B cell (primary cell): ENCODE measurements around the gene POLR1E. TPM values are rescaled to one million over a fixed set of nuclear protein-coding genes. Genes with fewer than 3 reads are reported as not detected.

Source experiments
- ATAC-seq: fragments of 200-7000 bp; cut with Tn5 transposase; one replicate; pipeline ENCODE4 v1.10.0; 2021; ENCODE audit warnings: low read depth, mild to moderate bottlenecking, moderate number of reproducible peaks, moderate library complexity
- CTCF ChIA-PET: fragments of 350-600 bp; sonication (Branson Sonifier 250); formaldehyde crosslinking; loops from one replicate; lab custom pipeline; 2021; ENCODE audit warnings: antibody characterized with exemption, inconsistent platforms; lab: Charles Lee
- POLR2A ChIA-PET: fragments of 350-600 bp; sonication (Branson Sonifier 250); formaldehyde crosslinking; loops from one replicate; lab custom pipeline; 2021; ENCODE audit warnings: antibody characterized with exemption; lab: Charles Lee
- DNase-seq: peaks from one replicate; pipeline ENCODE4 v3.0.0; 2013
- H2AFZ ChIP-seq: 2 replicates; pipeline ENCODE4 v1.6.1; 2012; ENCODE audit warnings: mild to moderate bottlenecking, low read depth, low read length; ENCODE audit not compliant: insufficient read depth, poor library complexity, severe bottlenecking
- H3K27ac ChIP-seq, 2 donors: 1 replicate in 1 of 2; 2 replicates in 1 of 2; pipeline ENCODE4 v1.5.1; 2012 to 2013; ENCODE audit warnings: low read length in 2 of 2, mild to moderate bottlenecking in 2 of 2, moderate library complexity in 1 of 2
- H3K27me3 ChIP-seq, 4 experiments: fragments of 200-600 bp in 1 of 4; sonication (generic) in 1 of 4; replicated peaks in 1 of 4; 1 replicate in 2 of 4; 2 replicates in 2 of 4; pipeline versions ENCODE4 v1.6.1 to v1.7.0; 2013 to 2016; ENCODE audit warnings: low read length in 3 of 4, mild to moderate bottlenecking in 2 of 4, mixed read lengths in 1 of 4, moderate library complexity in 1 of 4; ENCODE audit not compliant: insufficient read depth in 4 of 4, control insufficient read depth in 3 of 4; ENCODE audit errors: control extremely low read depth in 1 of 4
- H3K36me3 ChIP-seq, 2 experiments: replicated peaks in 1 of 2; 1 replicate in 1 of 2; 2 replicates in 1 of 2; pipeline versions ENCODE4 v1.6.1 to v1.7.1; 2013; ENCODE audit warnings: low read length in 1 of 2; ENCODE audit not compliant: insufficient read depth in 2 of 2, control insufficient read depth in 1 of 2; ENCODE audit errors: control extremely low read depth in 1 of 2, extremely low read depth in 1 of 2
- H3K4me1 ChIP-seq, 2 donors: fragments of 200-600 bp in 1 of 2; sonication (generic) in 1 of 2; 1 replicate in 1 of 2; 2 replicates in 1 of 2; pipeline versions ENCODE4 v1.5.1 to v1.6.1; 2013 to 2017; ENCODE audit warnings: low read length in 2 of 2; ENCODE audit not compliant: control insufficient read depth in 2 of 2, insufficient read depth in 2 of 2
- H3K4me2 ChIP-seq: replicated peaks from 2 replicates; pipeline ENCODE3; 2012; ENCODE audit warnings: mild to moderate bottlenecking, low read depth, low read length; ENCODE audit not compliant: poor library complexity, severe bottlenecking
- H3K4me3 ChIP-seq, 5 experiments: fragments of 200-600 bp in 1 of 5; sonication (generic) in 1 of 5; 1 replicate in 3 of 5; 2 replicates in 2 of 5; pipeline versions ENCODE4 v1.5.1 to v1.7.0; 2011 to 2016; ENCODE audit warnings: low read length in 4 of 5, mild to moderate bottlenecking in 4 of 5, low read depth in 2 of 5, control low read depth in 1 of 5, moderate library complexity in 1 of 5; ENCODE audit not compliant: insufficient read depth in 1 of 5; ENCODE audit errors: control extremely low read depth in 1 of 5, extremely low read depth in 1 of 5
- H3K79me2 ChIP-seq: fragments of 200-600 bp; sonication (generic); one replicate; pipeline ENCODE4 v1.6.0; 2016; ENCODE audit warnings: low read length; ENCODE audit not compliant: control insufficient read depth, insufficient read depth
- H3K9ac ChIP-seq: fragments of 200-600 bp; sonication (generic); 2 replicates; pipeline ENCODE4 v1.6.1; 2017; ENCODE audit warnings: mild to moderate bottlenecking, low read length, moderate library complexity
- H3K9me3 ChIP-seq, 3 donors: one replicate each; pipeline versions ENCODE4 v1.6.1 to v1.7.1; 2013; ENCODE audit warnings: low read length in 2 of 3; ENCODE audit not compliant: control insufficient read depth in 2 of 3, insufficient read depth in 1 of 3; ENCODE audit errors: control extremely low read depth in 1 of 3
- H4K20me1 ChIP-seq: 2 replicates; pipeline ENCODE4 v1.6.0; 2012; ENCODE audit warnings: mild to moderate bottlenecking, low read length; ENCODE audit not compliant: insufficient read depth, control insufficient read depth, poor library complexity, severe bottlenecking
- H3K27ac Mint-ChIP-seq: one replicate; pipeline ENCODE4 v1.8.0; 2021; ENCODE audit warnings: mixed read lengths
- H3K27me3 Mint-ChIP-seq: one replicate; pipeline ENCODE4 v1.8.0; 2021; ENCODE audit warnings: mixed read lengths
- H3K4me1 Mint-ChIP-seq: one replicate; pipeline ENCODE4 v1.8.0; 2021; ENCODE audit warnings: mixed read lengths
- H3K4me3 Mint-ChIP-seq: one replicate; pipeline ENCODE4 v1.8.0; 2021; ENCODE audit warnings: mixed read lengths
- H3K9me3 Mint-ChIP-seq: one replicate; pipeline ENCODE4 v1.8.0; 2022; ENCODE audit warnings: mixed read lengths; ENCODE audit not compliant: insufficient read depth
- EZH2 ChIP-seq: IDR thresholded peaks from 2 replicates; pipeline ENCODE4 v1.6.1; 2012; ENCODE audit warnings: borderline replicate concordance, low read depth, mild to moderate bottlenecking, moderate library complexity, low read length; ENCODE audit not compliant: insufficient read depth, poor library complexity, severe bottlenecking
- whole genome bisulfite sequencing: methylation state at CpG from one replicate; pipeline ENCODE4 v1.1.5; 2013; ENCODE audit warnings: missing lambda C conversion rate; ENCODE audit not compliant: insufficient coverage; 5-methylcytosine and 5-hydroxymethylcytosine counted together
- intact Hi-C: fragments of 100-400 bp; cut with micrococcal nuclease; formaldehyde crosslinking; loops from one replicate; pipeline ENCODE4 v1.10.0; 2022
- polyA plus RNA-seq: library from polyadenylated mRNA; depleted of rRNA; stranded (reverse); fragments of >200 nt; gene quantifications from 2 replicates; pipeline ENCODE4 v1.2.3, GENCODE V29; 2012
- total RNA-seq, 2 donors: library from RNA; stranded (reverse); fragments of 120-200 nt in 1 of 2; gene quantifications; 1 replicate in 1 of 2; 2 replicates in 1 of 2; pipeline versions ENCODE4 v1.2.3 to v1.2.4, GENCODE V29; 2013 to 2022
- TF ChIP-seq, protein P1 (sequence below): fragments of 200-600 bp; IDR thresholded peaks from one replicate; pipeline ENCODE4 v1.8.0; 2022; ENCODE audit warnings: antibody characterized with exemption, mild to moderate bottlenecking

POLR1E gene
- total and polyA plus RNA-seq, 2 donors (not counting 1 experiment from before 2014, with no cell fraction given) = 11.6 to 31.0 TPM

DNA sequence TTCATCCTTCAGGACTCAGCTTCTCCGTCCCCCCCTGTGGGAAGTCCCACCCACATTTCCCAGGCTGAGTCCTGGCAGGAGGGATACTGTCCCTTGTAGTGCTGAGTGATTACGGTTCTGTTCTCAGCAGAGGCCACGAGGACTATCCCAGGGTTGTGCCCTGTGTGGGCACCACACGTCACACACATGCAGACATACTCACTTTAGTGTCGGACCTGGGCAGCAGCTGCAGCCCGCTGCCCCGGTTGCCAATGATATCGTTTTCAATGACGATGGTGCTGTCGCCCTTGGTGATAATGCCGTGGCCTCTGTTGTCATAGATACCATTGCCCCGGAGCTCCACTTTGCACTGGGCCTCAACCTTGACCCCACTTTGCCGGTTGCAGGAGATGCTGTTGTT is 32.2 kb downstream of the POLR1E start:
- Mint-ChIP-seq H3K9me3 (no peaks in the 10 kb centered on the region), H3K4me1 (no peaks in the 10 kb centered on the region)
- intact Hi-C loops = no loop called here

DNA sequence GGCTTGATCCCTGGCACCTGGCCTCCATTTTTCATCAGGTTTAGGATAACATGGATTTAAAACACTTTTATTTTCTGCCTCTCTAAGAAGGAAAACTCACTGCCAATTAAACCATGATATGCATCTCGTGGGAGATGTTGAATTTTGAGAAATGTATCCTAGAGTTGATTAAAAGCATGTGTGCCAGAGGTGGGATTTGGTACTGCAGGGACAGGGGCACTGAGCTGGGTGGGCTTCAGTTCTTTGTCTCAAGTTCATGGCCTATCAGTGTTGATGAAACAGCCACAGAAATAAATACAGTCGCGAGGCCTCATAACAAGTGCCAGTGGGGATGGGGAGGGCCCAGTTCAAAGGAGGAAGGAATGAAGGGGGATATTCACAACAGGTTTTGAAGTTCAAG is 34.9 kb downstream of the POLR1E start:
- ATAC-seq (no peak), DNase-seq (no peak)
- no peaks in the 10 kb centered on the region for H3K9me3 Mint-ChIP-seq
- Histone ChIP-seq H3K4me3 (no peak overlapping the region), H3K9me3 (peaks cover 0 to 2% (median 0%) of the 10 kb centered on the region in 3 donors), H3K4me2 (no peak overlapping the region), H2AFZ (no peak overlapping the region), H3K9ac (no peak overlapping the region), H3K36me3 (peaks cover 0 to 45% of the 10 kb centered on the region in 2 experiments), H3K4me1 (no peaks in the 10 kb centered on the region), H4K20me1 (no peaks in the 10 kb centered on the region), H3K27me3 (no peaks in the 10 kb centered on the region), H3K79me2 (no peaks in the 10 kb centered on the region), H3K27ac (no peak overlapping the region)
- no peak overlapping the region for H3K27ac Mint-ChIP-seq
- intact Hi-C loops = no loop called here
- no peaks in the 10 kb centered on the region for H3K27me3 Mint-ChIP-seq
- no peak for TF ChIP-seq EZH2
- TF ChIP-seq, protein P1, sequence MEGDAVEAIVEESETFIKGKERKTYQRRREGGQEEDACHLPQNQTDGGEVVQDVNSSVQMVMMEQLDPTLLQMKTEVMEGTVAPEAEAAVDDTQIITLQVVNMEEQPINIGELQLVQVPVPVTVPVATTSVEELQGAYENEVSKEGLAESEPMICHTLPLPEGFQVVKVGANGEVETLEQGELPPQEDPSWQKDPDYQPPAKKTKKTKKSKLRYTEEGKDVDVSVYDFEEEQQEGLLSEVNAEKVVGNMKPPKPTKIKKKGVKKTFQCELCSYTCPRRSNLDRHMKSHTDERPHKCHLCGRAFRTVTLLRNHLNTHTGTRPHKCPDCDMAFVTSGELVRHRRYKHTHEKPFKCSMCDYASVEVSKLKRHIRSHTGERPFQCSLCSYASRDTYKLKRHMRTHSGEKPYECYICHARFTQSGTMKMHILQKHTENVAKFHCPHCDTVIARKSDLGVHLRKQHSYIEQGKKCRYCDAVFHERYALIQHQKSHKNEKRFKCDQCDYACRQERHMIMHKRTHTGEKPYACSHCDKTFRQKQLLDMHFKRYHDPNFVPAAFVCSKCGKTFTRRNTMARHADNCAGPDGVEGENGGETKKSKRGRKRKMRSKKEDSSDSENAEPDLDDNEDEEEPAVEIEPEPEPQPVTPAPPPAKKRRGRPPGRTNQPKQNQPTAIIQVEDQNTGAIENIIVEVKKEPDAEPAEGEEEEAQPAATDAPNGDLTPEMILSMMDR = no peak
- CTCF ChIA-PET = no interaction called here
- H3K4me1 Mint-ChIP-seq = no peaks in the 10 kb centered on the region
- 93% methylated on average over 3 of the region's 3 CpGs for WGBS
- no peak overlapping the region for H3K4me3 Mint-ChIP-seq
- POLR2A ChIA-PET = interaction anchor here (1.1 kb wide), 1 partner anchor 55 kb away, joined by 3 read pairs; the partner anchor contains the start of gene ZBTB5

More for the DNA sequence above, 32.2 kb downstream of the POLR1E start:
- ChIA-PET CTCF (no interaction called here), POLR2A (interaction anchor here (0.7 kb wide), 1 partner anchor 40 kb away, joined by 4 read pairs; no protein-coding TSS in a partner anchor)
- no peaks in the 10 kb centered on the region for H3K27me3 Mint-ChIP-seq
- H3K36me3 ChIP-seq = peaks cover 2 to 29% of the 10 kb centered on the region in 2 experiments
- no peak overlapping the region for H2AFZ ChIP-seq
- no peak overlapping the region for H3K4me2 ChIP-seq
- peaks cover 0 to 2% (median 0%) of the 10 kb centered on the region in 3 donors for H3K9me3 ChIP-seq
- H3K27ac ChIP-seq = no peak overlapping the region
- no peaks in the 10 kb centered on the region for H3K4me1 ChIP-seq
- WGBS = 95% methylated on average over 12 of the region's 13 CpGs
- no peak overlapping the region for H3K9ac ChIP-seq
- no peak overlapping the region for H3K4me3 ChIP-seq
- TF ChIP-seq, protein P1 = no peak
- no peak for TF ChIP-seq EZH2
- H3K4me3 Mint-ChIP-seq = no peak overlapping the region
- H3K79me2 ChIP-seq = no peaks in the 10 kb centered on the region
- DNase-seq (no peak), ATAC-seq (no peak)
- no peaks in the 10 kb centered on the region for H3K27me3 ChIP-seq
- H4K20me1 ChIP-seq = no peaks in the 10 kb centered on the region
- H3K27ac Mint-ChIP-seq = no peak overlapping the region
